ENCODE data around the gene TAS1R1. TPM values are rescaled to one million over a fixed set of nuclear protein-coding genes. Genes with fewer than 3 reads are reported as not detected.

The TAS1R1 gene
- polyA plus RNA-seq, 1 donor (not counting 4 experiments of a cell fraction or from before 2014, with no cell fraction given) = not detected

DNA sequence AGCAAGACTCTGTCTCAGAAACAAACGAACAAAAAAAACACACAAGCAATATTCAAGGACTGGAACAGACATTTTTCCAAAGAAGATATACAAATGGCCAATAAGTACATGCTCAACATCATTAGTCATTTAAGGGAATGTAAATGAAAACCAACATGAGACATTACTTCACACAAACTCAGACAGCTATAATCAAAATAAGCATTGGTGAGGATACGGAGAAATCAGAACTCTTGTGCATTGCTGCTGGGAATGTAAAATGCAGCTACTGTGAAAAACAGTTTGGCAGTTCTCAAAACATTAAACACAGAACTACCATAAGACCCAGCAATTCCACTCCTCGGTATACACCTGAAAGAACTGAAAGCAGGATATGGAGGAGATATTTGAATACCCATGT is 16.2 kb upstream of the TAS1R1 start:
- no peak for DNase-seq (ENCODE audit: low read depth, low spot score)
- TF ChIP-seq EZH2 (IDR thresholded peaks at IDR 0.05; ENCODE audit: low read length) = no peak
- TF ChIP-seq CTCF (optimal IDR thresholded peaks at IDR 0.05 in 1 of 3, IDR thresholded peaks at IDR 0.05 in 1 of 3, conservative IDR thresholded peaks at IDR 0.05 in 1 of 3; ENCODE audit: extremely low read depth in 1 of 3, insufficient read depth in 2 of 3, low read length in 3 of 3) = no peak
- H3K9me1 ChIP-seq (ENCODE audit: control insufficient read depth, extremely low read depth, insufficient read depth, low read length) = no peaks in the 10 kb centered on the region
- H3K9ac ChIP-seq (ENCODE audit: control insufficient read depth, extremely low read depth, insufficient read depth, low read length) = no peak overlapping the region
- H4K20me1 ChIP-seq (ENCODE audit: control insufficient read depth, extremely low read depth, insufficient read depth, low read length) = no peaks in the 10 kb centered on the region
- H3K4me2 ChIP-seq (ENCODE audit: control insufficient read depth, extremely low read depth, insufficient read depth, low read depth, low read length) = no peak overlapping the region
- H2AFZ ChIP-seq (ENCODE audit: control insufficient read depth, low read length) = no peak overlapping the region
- no peak overlapping the region for H3K4me3 ChIP-seq (ENCODE audit: control insufficient read depth in 2 of 3, extremely low read depth in 1 of 3, insufficient read depth in 2 of 3, low read depth in 1 of 3, low read length in 3 of 3)
- no peaks in the 10 kb centered on the region for H3K27me3 ChIP-seq (ENCODE audit: control insufficient read depth, extremely low read depth, insufficient read depth, low read length)
- dilution Hi-C loops (cut with MboI; ENCODE audit: extremely low pct_ligation_motif_present, low sequenced_read_pairs) = no loop called here
- H3K36me3 ChIP-seq (ENCODE audit: control insufficient read depth in 2 of 2, extremely low read depth in 1 of 2, insufficient read depth in 2 of 2, low read length in 2 of 2) = peaks cover 9 to 17% of the 10 kb centered on the region in 2 experiments
- H3K27ac ChIP-seq (ENCODE audit: control insufficient read depth, insufficient read depth, low read length) = no peak overlapping the region
- no peaks in the 10 kb centered on the region for H3K79me2 ChIP-seq (ENCODE audit: control insufficient read depth, insufficient read depth, low read length)
- no peak for FAIRE-seq
- no peaks in the 10 kb centered on the region for H3K9me3 ChIP-seq (ENCODE audit: control insufficient read depth, low read depth, low read length)
- no peaks in the 10 kb centered on the region for H3K4me1 ChIP-seq (ENCODE audit: control insufficient read depth, extremely low read depth, insufficient read depth, low read length)

DNA sequence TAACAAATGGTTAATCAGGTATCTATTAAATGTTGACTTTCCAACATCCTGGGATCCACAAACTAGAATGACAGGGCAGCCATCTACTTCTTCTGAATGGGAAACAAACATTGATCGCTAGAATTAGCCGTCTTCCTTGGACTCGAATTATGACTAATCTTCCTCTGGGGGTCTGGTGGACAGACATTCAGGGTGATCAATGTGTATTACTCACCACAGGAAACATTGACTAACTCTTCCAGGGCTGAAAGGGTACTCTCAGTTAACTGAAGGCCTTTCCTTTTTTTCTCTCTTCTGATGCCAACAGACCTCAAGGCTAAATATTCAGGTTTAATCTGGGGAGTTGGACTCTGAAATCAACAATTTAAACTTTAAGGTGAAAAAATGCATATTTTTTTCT is 10.3 kb upstream of the TAS1R1 start:
- Histone ChIP-seq H3K4me1 (ENCODE audit: control insufficient read depth, extremely low read depth, insufficient read depth, low read length) (peaks cover 31% of the 10 kb centered on the region), H3K9ac (ENCODE audit: control insufficient read depth, extremely low read depth, insufficient read depth, low read length) (peak overlapping the region; percentile 10), H3K4me2 (ENCODE audit: control insufficient read depth, extremely low read depth, insufficient read depth, low read depth, low read length) (peak overlapping the region; percentile 29), H3K4me3 (ENCODE audit: control insufficient read depth in 2 of 3, extremely low read depth in 1 of 3, insufficient read depth in 2 of 3, low read depth in 1 of 3, low read length in 3 of 3) (peak overlapping the region in 1 of 3 experiments; percentile 17), H3K27me3 (ENCODE audit: control insufficient read depth, extremely low read depth, insufficient read depth, low read length) (no peaks in the 10 kb centered on the region), H4K20me1 (ENCODE audit: control insufficient read depth, extremely low read depth, insufficient read depth, low read length) (no peaks in the 10 kb centered on the region), H2AFZ (ENCODE audit: control insufficient read depth, low read length) (no peak overlapping the region), H3K9me3 (ENCODE audit: control insufficient read depth, low read depth, low read length) (no peaks in the 10 kb centered on the region), H3K79me2 (ENCODE audit: control insufficient read depth, insufficient read depth, low read length) (peaks cover 3% of the 10 kb centered on the region), H3K36me3 (ENCODE audit: control insufficient read depth in 2 of 2, extremely low read depth in 1 of 2, insufficient read depth in 2 of 2, low read length in 2 of 2) (peaks cover 23 to 25% of the 10 kb centered on the region in 2 experiments), H3K27ac (ENCODE audit: control insufficient read depth, insufficient read depth, low read length) (peak overlapping the region; percentile 74), H3K9me1 (ENCODE audit: control insufficient read depth, extremely low read depth, insufficient read depth, low read length) (no peaks in the 10 kb centered on the region)
- FAIRE-seq (no peak), DNase-seq (ENCODE audit: low read depth, low spot score) (no peak)
- no peak for TF ChIP-seq CTCF (optimal IDR thresholded peaks at IDR 0.05 in 1 of 3, IDR thresholded peaks at IDR 0.05 in 1 of 3, conservative IDR thresholded peaks at IDR 0.05 in 1 of 3; ENCODE audit: extremely low read depth in 1 of 3, insufficient read depth in 2 of 3, low read length in 3 of 3)
- no peak for TF ChIP-seq EZH2 (IDR thresholded peaks at IDR 0.05; ENCODE audit: low read length)
- dilution Hi-C loops (cut with MboI; ENCODE audit: extremely low pct_ligation_motif_present, low sequenced_read_pairs) = no loop called here
